ENCODE data around the gene ACTR3.

The ACTR3 gene

DNA sequence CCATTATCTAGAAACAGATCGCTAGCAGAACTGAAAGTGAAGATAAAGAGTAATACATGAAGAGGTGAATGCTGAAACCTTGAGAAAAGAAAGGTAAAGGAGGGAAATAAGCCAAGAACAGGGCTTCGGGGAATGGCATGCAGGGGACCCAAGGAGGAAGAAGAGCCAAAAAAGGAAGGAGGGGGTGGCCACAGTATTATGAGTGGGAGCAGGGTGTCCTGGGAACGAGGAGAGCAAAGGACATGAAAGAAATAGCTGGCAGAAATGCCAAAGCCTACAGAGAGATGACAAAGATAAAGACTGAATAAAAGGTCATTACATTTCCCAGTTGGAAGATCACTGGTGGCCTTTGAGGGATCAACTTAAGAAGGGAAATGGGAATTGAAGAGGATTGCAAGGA is 82.9 kb downstream of the ACTR3 start:
- TF ChIP-seq, protein P1, sequence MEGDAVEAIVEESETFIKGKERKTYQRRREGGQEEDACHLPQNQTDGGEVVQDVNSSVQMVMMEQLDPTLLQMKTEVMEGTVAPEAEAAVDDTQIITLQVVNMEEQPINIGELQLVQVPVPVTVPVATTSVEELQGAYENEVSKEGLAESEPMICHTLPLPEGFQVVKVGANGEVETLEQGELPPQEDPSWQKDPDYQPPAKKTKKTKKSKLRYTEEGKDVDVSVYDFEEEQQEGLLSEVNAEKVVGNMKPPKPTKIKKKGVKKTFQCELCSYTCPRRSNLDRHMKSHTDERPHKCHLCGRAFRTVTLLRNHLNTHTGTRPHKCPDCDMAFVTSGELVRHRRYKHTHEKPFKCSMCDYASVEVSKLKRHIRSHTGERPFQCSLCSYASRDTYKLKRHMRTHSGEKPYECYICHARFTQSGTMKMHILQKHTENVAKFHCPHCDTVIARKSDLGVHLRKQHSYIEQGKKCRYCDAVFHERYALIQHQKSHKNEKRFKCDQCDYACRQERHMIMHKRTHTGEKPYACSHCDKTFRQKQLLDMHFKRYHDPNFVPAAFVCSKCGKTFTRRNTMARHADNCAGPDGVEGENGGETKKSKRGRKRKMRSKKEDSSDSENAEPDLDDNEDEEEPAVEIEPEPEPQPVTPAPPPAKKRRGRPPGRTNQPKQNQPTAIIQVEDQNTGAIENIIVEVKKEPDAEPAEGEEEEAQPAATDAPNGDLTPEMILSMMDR (IDR thresholded peaks at IDR 0.05; ENCODE audit: insufficient read depth, low read length, poor library complexity, severe bottlenecking), result no peak
- DNase-seq (ENCODE audit: extremely low read depth, insufficient read length), result no peak
- Histone ChIP-seq H3K27me3 (replicated peaks; ENCODE audit: control insufficient read depth, insufficient read depth, low read length) (no peaks in the 10 kb centered on the region), H3K4me3 (replicated peaks; ENCODE audit: low read depth, low read length) (no peak overlapping the region), H3K36me3 (ENCODE audit: control insufficient read depth, insufficient read depth, low read length) (peaks cover 16% of the 10 kb centered on the region)

DNA sequence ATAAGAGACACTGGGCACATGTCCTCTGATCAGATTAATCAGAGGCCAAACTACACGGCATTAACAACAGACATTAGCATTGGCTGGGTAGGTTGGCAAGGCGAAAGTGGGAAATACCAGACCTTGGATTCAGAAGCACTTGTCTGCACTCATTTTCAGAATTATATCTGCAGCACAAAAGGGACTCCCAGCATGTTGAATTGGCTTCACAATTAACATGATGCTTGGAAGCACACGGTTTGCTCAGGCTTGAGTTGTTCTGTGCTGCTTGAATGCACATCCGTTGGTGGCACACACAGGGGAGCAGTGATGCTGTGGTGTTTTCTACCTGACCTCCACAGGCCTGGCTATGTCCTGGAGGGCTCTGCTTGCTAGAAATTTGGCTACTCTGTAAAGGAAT is 83.9 kb downstream of the ACTR3 start:
- H3K27me3 ChIP-seq (replicated peaks; ENCODE audit: control insufficient read depth, insufficient read depth, low read length), result no peaks in the 10 kb centered on the region
- H3K36me3 ChIP-seq (ENCODE audit: control insufficient read depth, insufficient read depth, low read length), result peaks cover 16% of the 10 kb centered on the region
- TF ChIP-seq, protein P1 (IDR thresholded peaks at IDR 0.05; ENCODE audit: insufficient read depth, low read length, poor library complexity, severe bottlenecking), result no peak
- DNase-seq (ENCODE audit: extremely low read depth, insufficient read length), result no peak
- no peak overlapping the region for H3K4me3 ChIP-seq (replicated peaks; ENCODE audit: low read depth, low read length)

DNA sequence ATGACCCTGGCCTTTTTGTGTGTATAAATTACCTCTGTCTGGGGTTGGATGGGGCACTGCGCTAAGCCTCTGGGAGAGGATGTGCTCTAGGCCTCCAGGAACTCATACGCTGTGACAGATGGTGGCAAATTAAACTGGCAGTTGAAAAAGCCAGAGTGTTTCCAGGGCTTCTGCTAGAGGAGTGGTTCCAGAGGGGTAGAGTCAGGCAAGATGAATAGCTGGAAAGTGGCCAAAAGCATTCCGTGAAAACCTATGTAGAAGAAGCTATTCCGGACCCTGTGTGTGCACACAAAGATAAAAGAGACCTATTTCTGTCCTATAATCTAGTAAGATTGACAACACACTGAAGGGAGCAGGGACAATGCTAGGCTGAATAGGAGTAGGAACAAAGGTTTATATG is 84.8 kb downstream of the ACTR3 start:
- Histone ChIP-seq H3K4me3 (replicated peaks; ENCODE audit: low read depth, low read length) (no peak overlapping the region), H3K36me3 (ENCODE audit: control insufficient read depth, insufficient read depth, low read length) (peaks cover 12% of the 10 kb centered on the region), H3K27me3 (replicated peaks; ENCODE audit: control insufficient read depth, insufficient read depth, low read length) (no peaks in the 10 kb centered on the region)
- no peak for DNase-seq (ENCODE audit: extremely low read depth, insufficient read length)
- TF ChIP-seq, protein P1 (IDR thresholded peaks at IDR 0.05; ENCODE audit: insufficient read depth, low read length, poor library complexity, severe bottlenecking), result no peak

DNA sequence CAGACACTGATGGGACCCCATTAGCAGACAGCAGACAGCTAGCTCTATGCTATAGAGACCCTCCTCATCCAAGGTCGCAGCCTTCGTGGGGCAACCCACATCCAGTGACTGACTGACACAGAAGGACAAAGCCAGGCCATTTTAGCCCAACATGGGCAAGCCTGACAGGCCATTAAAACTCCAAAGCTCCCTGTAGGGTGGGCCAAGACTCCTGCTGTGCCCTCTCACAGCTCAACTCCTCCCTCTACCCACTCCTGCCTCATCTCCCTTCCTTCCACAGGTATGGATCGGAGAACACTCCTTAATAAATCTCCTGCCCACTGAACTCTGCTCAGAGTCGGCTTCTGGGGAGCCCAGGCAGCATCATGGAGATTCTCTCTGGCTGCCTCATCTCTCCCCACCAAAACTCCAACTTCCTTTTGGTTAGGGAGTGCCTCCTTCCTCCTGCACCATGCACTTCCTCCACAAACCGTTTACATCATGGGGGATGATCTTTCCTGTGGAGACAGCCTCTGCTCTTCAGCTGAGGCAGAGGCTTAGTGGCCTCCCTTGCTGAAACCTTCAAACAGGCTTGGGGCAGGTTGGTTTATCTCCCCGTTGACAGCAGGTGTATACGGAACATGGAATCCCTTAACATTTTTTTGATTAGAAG is 86.5 kb downstream of the ACTR3 start:
- no peak for DNase-seq (ENCODE audit: extremely low read depth, insufficient read length)
- no peaks in the 10 kb centered on the region for H3K27me3 ChIP-seq (replicated peaks; ENCODE audit: control insufficient read depth, insufficient read depth, low read length)
- peaks cover 12% of the 10 kb centered on the region for H3K36me3 ChIP-seq (ENCODE audit: control insufficient read depth, insufficient read depth, low read length)
- TF ChIP-seq, protein P1 (IDR thresholded peaks at IDR 0.05; ENCODE audit: insufficient read depth, low read length, poor library complexity, severe bottlenecking), result no peak
- no peak overlapping the region for H3K4me3 ChIP-seq (replicated peaks; ENCODE audit: low read depth, low read length)

DNA sequence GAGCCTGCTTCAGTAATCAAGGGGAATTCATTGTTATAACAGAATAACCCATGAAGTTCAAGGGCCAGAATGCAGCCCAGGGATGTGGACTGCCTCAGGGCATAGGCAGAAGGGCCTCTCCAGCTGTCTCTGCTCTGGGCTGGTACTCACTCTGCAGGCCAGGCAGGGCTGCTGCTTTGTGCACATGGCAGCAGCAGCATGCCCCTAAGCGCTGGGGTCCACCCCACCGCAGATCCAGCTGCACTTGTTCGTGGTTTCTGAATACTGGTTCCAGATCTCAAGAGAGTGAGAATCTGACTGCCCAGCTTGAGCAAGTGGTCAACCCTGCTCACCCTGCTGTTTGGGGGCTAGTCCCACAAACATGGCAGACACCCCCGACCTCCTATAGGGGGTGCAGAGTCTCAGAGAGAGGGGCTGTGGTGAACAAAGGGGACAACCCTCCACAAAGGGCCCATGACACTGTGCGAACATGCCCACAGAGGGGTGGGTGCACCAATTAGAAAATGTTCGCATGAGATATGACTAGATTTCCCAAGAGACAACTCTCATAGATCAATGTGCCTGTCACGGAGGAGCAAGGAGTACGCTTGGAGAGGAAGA is 87.3 kb downstream of the ACTR3 start:
- TF ChIP-seq, protein P1 (IDR thresholded peaks at IDR 0.05; ENCODE audit: insufficient read depth, low read length, poor library complexity, severe bottlenecking), result no peak
- Histone ChIP-seq H3K27me3 (replicated peaks; ENCODE audit: control insufficient read depth, insufficient read depth, low read length) (no peaks in the 10 kb centered on the region), H3K36me3 (ENCODE audit: control insufficient read depth, insufficient read depth, low read length) (peaks cover 12% of the 10 kb centered on the region), H3K4me3 (replicated peaks; ENCODE audit: low read depth, low read length) (no peak overlapping the region)
- DNase-seq (ENCODE audit: extremely low read depth, insufficient read length), result no peak

Data from GM06990 (cell line).